Esophagus squamous epithelium (tissue), 5 donors: Measurements from ENCODE around the gene GRAMD1C. TPM values are rescaled to one million over a fixed set of nuclear protein-coding genes. Genes with fewer than 3 reads are reported as not detected.

ENCODE experiments used
- DNase-seq: peaks from one replicate; lab custom pipeline; 2025; lab: John Stamatoyannopoulos, UW
- H3K27ac ChIP-seq, 4 donors: fragments of 200-600 bp; sonication (generic); one replicate each; pipeline ENCODE4 v1.5.1; 2016 to 2019; ENCODE audit warnings: mild to moderate bottlenecking in 1 of 4
- H3K27me3 ChIP-seq, 4 donors: fragments of 200-600 bp; sonication (generic); 1 replicate in 3 of 4; 2 replicates in 1 of 4; pipeline versions ENCODE4 v1.5.1 to v1.6.0; 2017 to 2021; ENCODE audit warnings: antibody characterized with exemption in 1 of 4
- H3K36me3 ChIP-seq, 3 donors: fragments of 200-600 bp; sonication (generic); one replicate each; pipeline ENCODE4 v1.5.1; 2016 to 2019
- H3K4me1 ChIP-seq, 3 donors: fragments of 200-600 bp; sonication (generic); one replicate each; pipeline ENCODE4 v1.5.1; 2017 to 2019
- H3K4me3 ChIP-seq, 4 donors: fragments of 200-600 bp; sonication (generic); 1 replicate in 3 of 4; 2 replicates in 1 of 4; pipeline ENCODE4 v1.5.1; 2016 to 2019; ENCODE audit warnings: mild to moderate bottlenecking in 2 of 4, moderate library complexity in 1 of 4
- H3K9me3 ChIP-seq, 3 donors: fragments of 200-600 bp; sonication (generic); one replicate each; pipeline ENCODE4 v1.5.1; 2016 to 2019
- POLR2A ChIP-seq, 4 donors: fragments of 450-650 bp; IDR thresholded peaks; one replicate each; pipeline ENCODE4 v1.6.1; 2017; ENCODE audit warnings: antibody characterized with exemption in 4 of 4, mild to moderate bottlenecking in 4 of 4, moderate library complexity in 3 of 4
- WGBS, 2 donors: methylation state at CpG; one replicate each; pipeline ENCODE4 v1.1.5; 2018; 5-methylcytosine and 5-hydroxymethylcytosine counted together
- intact Hi-C: fragments of 100-400 bp; cut with DNase I; formaldehyde crosslinking; loops from one replicate; pipeline ENCODE4 v1.15.0; 2022
- total RNA-seq, 4 donors: library from RNA; depleted of rRNA; stranded (reverse); fragments of >200 nt; gene quantifications; one replicate each; pipeline ENCODE4 v1.1.0, GENCODE V29; 2016
- TF ChIP-seq, protein P1 (sequence below), 6 experiments: fragments of 450-650 bp in 4 of 6; fragments of 200-600 bp in 2 of 6; sonication (generic) in 2 of 6; IDR thresholded peaks; one replicate each; pipeline ENCODE4 v1.5.1; 2016 to 2019; ENCODE audit warnings: antibody characterized with exemption in 6 of 6, mild to moderate bottlenecking in 4 of 6, moderate library complexity in 4 of 6
- donor health status: DM: yes; HTN: yes; CAD: no.

GRAMD1C gene
- total RNA-seq: 10 to 100 TPM in 1 of 4 donors, 1 to 10 TPM in 3; 4.4 to 12.6 (median 6.6) TPM

DNA sequence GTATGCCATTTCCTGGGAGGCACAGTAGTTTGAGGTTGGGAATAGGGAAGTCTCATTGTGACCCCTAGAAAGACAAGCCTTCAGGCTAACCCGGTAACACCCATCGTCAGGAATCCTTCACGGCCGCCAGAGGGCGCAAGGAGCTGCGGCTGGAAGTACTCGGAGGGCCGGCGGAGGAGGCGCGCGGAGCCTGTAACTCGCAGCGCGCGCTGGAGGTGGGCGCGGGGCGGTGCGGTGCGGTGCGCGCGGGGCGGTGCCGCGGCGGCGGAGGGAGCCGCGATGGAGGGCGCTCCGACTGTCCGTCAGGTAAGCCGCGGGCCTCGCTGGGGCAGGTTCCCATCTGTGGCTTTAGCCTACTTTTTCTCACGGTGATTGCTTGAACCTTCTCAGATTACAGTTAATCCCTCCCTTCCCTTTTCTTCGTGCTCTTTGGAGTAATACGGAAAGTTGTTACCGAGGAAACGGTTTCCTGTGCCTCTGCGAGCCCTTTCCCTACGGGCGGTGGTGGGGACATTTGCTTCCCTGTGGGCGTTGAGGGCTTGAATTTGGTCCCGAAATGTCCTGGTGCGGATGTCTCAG is at the start of gene GRAMD1C:
Gene GRAMD1C, plus strand, starts transcription at position 158 of the 579 bp plus-strand sequence. Its CDS starts 122 bp downstream, at position 280.
- DNase-seq: peak; percentile 20
- Histone ChIP-seq H3K36me3 (no peaks in the 10 kb centered on the region), H3K4me3 (peak within 1 kb of the TSS; percentile 42 to 72 (median 53)), H3K4me1 (peaks cover 0 to 12% (median 0%) of the 10 kb centered on the region in 3 donors), H3K27me3 (no peaks in the 10 kb centered on the region), H3K9me3 (no peaks in the 10 kb centered on the region), H3K27ac (peak within 1 kb of the TSS; percentile 10 to 70 (median 66))
- WGBS, 2 donors: 0 to 1% methylated on average over 18 to 28 of the region's 48 CpGs
- TF ChIP-seq POLR2A (IDR thresholded peaks at IDR 0.05): peak in 1 of 4 donors; percentile 7
- TF ChIP-seq, protein P1, sequence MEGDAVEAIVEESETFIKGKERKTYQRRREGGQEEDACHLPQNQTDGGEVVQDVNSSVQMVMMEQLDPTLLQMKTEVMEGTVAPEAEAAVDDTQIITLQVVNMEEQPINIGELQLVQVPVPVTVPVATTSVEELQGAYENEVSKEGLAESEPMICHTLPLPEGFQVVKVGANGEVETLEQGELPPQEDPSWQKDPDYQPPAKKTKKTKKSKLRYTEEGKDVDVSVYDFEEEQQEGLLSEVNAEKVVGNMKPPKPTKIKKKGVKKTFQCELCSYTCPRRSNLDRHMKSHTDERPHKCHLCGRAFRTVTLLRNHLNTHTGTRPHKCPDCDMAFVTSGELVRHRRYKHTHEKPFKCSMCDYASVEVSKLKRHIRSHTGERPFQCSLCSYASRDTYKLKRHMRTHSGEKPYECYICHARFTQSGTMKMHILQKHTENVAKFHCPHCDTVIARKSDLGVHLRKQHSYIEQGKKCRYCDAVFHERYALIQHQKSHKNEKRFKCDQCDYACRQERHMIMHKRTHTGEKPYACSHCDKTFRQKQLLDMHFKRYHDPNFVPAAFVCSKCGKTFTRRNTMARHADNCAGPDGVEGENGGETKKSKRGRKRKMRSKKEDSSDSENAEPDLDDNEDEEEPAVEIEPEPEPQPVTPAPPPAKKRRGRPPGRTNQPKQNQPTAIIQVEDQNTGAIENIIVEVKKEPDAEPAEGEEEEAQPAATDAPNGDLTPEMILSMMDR (IDR thresholded peaks at IDR 0.05): peak; percentile 82 to 92 (median 88)
- intact Hi-C loops: no loop called here

DNA sequence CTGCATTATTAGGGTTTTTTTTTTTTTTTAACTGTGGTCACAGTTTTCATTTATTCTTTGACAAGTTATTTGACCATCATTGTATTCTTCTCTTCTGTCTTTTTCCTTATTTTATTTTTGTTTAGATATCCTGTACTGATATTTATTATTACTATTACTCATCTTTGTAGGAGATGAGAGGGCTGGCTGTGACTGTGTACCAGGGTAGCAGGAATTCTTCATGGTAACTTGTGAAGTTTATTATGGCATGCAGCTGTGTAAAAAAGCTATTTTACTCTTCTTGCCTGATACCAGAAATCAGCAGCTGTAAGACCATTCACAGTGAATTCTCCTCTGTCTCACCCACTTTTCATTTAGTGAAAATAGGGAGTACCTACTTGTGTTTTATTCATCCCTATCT is 47.2 kb upstream of the GRAMD1C start:
- intact Hi-C loops: no loop called here
- Histone ChIP-seq H3K27ac (no peak overlapping the region), H3K4me3 (no peak overlapping the region), H3K36me3 (peaks cover 8 to 100% (median 9%) of the 10 kb centered on the region in 3 donors), H3K4me1 (no peaks in the 10 kb centered on the region), H3K27me3 (no peaks in the 10 kb centered on the region), H3K9me3 (no peaks in the 10 kb centered on the region)
- TF ChIP-seq, protein P1 (IDR thresholded peaks at IDR 0.05): no peak
- no peak for TF ChIP-seq POLR2A (IDR thresholded peaks at IDR 0.05)
- no peak for DNase-seq

DNA sequence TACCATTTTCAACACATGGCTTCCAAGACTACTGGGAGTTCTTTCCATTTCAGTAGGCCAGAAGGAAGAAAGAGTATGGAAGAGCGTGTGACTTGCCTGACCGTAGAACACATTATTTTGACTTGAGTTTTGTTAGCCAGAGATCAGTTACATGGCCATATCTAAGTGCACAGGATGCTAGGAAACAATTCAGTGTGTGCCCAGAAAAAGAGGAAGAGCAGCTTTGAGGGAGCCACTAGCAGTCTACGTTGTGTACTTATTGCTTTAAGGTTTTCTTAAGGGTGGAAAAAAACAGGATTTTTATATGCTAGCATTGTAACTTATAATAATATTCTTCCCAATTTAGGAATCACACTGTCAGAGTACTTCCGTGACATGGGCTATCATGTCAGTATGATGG is 44.1 kb upstream of the GRAMD1C start:
- no peaks in the 10 kb centered on the region for H3K27me3 ChIP-seq
- H3K4me1 ChIP-seq: no peaks in the 10 kb centered on the region
- H3K4me3 ChIP-seq: no peak overlapping the region
- no peak for DNase-seq
- intact Hi-C loops: no loop called here
- 92% methylated on average over 4 of the region's 4 CpGs for WGBS, 2 donors
- H3K36me3 ChIP-seq: peaks cover 0 to 100% (median 9%) of the 10 kb centered on the region in 3 donors
- TF ChIP-seq, protein P1 (IDR thresholded peaks at IDR 0.05): no peak
- TF ChIP-seq POLR2A (IDR thresholded peaks at IDR 0.05): no peak
- H3K9me3 ChIP-seq: no peaks in the 10 kb centered on the region
- no peak overlapping the region for H3K27ac ChIP-seq

DNA sequence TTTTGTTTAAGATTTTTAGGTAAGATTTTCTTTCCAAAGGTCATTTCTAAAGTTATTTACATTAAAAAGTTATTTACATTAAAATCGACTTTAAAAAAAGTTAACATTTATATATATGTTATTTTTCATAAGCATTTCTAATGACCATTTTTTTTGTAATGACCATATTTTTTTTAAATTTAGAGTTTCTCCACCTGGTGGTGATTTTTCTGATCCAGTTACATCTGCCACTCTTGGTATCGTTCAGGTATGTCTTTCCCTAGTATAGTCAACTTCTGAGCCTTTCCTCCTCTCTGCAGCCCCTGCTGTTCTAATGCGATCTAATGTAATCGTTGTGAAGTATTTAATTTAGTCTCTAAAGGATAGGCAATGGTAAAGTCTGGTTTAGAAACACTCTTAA is 42.9 kb upstream of the GRAMD1C start:
- TF ChIP-seq POLR2A (IDR thresholded peaks at IDR 0.05): no peak
- TF ChIP-seq, protein P1 (IDR thresholded peaks at IDR 0.05): no peak
- 84 to 85% methylated on average over 4 of the region's 4 CpGs for WGBS, 2 donors

DNA sequence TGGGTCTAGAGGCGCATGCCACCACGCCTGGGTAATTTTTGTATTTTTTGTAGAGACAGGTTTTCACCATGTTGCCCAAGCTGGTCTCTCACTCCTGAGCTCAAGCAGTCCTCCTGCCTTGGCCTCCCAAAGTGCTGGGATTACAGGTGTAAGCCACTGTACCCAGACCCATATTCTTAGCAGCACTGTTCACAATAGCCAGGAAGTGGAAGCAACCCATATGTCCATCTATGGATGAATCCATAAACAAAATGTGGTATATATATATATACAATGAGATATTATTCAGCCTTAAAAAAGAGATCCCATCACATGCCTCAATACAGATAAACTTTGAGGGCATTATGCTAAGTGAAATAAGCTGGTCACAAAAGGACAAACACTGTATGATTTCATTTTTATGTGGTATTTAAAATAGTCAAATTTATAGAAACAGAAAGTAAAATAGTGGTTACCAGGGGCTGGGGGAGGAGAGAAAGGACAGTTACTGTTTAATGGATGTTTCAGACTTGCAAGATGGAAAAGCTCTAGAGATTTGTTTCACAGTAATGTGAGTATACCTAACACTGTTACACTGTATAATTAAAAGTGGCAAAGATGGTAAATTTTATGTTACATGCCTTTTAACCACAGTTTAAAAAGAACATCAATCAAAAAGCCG is 35.7 kb upstream of the GRAMD1C start:
- Histone ChIP-seq H3K27ac (no peak overlapping the region), H3K9me3 (no peaks in the 10 kb centered on the region), H3K36me3 (peaks cover 0 to 99% (median 9%) of the 10 kb centered on the region in 3 donors), H3K4me1 (no peaks in the 10 kb centered on the region), H3K27me3 (no peaks in the 10 kb centered on the region), H3K4me3 (no peak overlapping the region)
- TF ChIP-seq, protein P1 (IDR thresholded peaks at IDR 0.05): no peak
- TF ChIP-seq POLR2A (IDR thresholded peaks at IDR 0.05): no peak
- 92% methylated on average over 3 of the region's 3 CpGs for WGBS, 2 donors
- DNase-seq: no peak
- intact Hi-C loops: no loop called here

More for the DNA sequence above, 42.9 kb upstream of the GRAMD1C start:
- no peak overlapping the region for H3K27ac ChIP-seq
- intact Hi-C loops: no loop called here
- no peaks in the 10 kb centered on the region for H3K9me3 ChIP-seq
- H3K4me1 ChIP-seq: no peaks in the 10 kb centered on the region
- no peak overlapping the region for H3K4me3 ChIP-seq
- no peak for DNase-seq
- no peaks in the 10 kb centered on the region for H3K27me3 ChIP-seq
- peaks cover 0 to 100% (median 9%) of the 10 kb centered on the region in 3 donors for H3K36me3 ChIP-seq
